ENCODE measurements around the gene SLC4A9.

GRCh38 chr5:140363631-140364471, 3.9 kb downstream of the SLC4A9 start:
- no peak for TF ChIP-seq POLR2A (IDR thresholded peaks at IDR 0.05; ENCODE audit: low read depth, low read length)
- TF ChIP-seq TAF1 (IDR thresholded peaks at IDR 0.05; ENCODE audit: low read depth, low read length), result no peak
- TF ChIP-seq POLR2AphosphoS5 (IDR thresholded peaks at IDR 0.05; ENCODE audit: low read depth, low read length), result no peak
- TF ChIP-seq PAX5 (IDR thresholded peaks at IDR 0.05; ENCODE audit: insufficient read depth, low read length, severe bottlenecking), result no peak
- no peak for TF ChIP-seq SPI1 (IDR thresholded peaks at IDR 0.05; ENCODE audit: low read depth, low read length)
- TF ChIP-seq POU2F2 (IDR thresholded peaks at IDR 0.05; ENCODE audit: low read depth, low read length), result no peak

Data from GM12891 (cell line).